ENCODE measurements around the gene ARID2. TPM values are rescaled to one million over a fixed set of nuclear protein-coding genes. Genes with fewer than 3 reads are reported as not detected.

The ARID2 gene
- total RNA-seq, 4 donors from 2014 or later: 30.3 to 35.8 (median 32.8) TPM

GRCh38 chr12:45737638-45738037 lies 8.1 kb downstream of the ARID2 start:
- Histone ChIP-seq H3K4me1 (peaks cover 0 to 28% (median 13%) of the 10 kb centered on the region in 4 donors), H3K4me3 (no peak overlapping the region), H3K36me3 (peaks cover 0 to 23% (median 0%) of the 10 kb centered on the region in 3 donors), H3K27ac (no peak overlapping the region), H3K27me3 (no peaks in the 10 kb centered on the region), H3K9me3 (peaks cover 0 to 6% (median 0%) of the 10 kb centered on the region in 4 donors)
- TF ChIP-seq, protein P1, sequence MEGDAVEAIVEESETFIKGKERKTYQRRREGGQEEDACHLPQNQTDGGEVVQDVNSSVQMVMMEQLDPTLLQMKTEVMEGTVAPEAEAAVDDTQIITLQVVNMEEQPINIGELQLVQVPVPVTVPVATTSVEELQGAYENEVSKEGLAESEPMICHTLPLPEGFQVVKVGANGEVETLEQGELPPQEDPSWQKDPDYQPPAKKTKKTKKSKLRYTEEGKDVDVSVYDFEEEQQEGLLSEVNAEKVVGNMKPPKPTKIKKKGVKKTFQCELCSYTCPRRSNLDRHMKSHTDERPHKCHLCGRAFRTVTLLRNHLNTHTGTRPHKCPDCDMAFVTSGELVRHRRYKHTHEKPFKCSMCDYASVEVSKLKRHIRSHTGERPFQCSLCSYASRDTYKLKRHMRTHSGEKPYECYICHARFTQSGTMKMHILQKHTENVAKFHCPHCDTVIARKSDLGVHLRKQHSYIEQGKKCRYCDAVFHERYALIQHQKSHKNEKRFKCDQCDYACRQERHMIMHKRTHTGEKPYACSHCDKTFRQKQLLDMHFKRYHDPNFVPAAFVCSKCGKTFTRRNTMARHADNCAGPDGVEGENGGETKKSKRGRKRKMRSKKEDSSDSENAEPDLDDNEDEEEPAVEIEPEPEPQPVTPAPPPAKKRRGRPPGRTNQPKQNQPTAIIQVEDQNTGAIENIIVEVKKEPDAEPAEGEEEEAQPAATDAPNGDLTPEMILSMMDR (IDR thresholded peaks at IDR 0.05): no peak
- TF ChIP-seq EP300 (IDR thresholded peaks at IDR 0.05) (no peak), POLR2A (IDR thresholded peaks at IDR 0.05) (no peak)
- no peak for DNase-seq (ENCODE audit: low spot score in 2 of 2)

DNA sequence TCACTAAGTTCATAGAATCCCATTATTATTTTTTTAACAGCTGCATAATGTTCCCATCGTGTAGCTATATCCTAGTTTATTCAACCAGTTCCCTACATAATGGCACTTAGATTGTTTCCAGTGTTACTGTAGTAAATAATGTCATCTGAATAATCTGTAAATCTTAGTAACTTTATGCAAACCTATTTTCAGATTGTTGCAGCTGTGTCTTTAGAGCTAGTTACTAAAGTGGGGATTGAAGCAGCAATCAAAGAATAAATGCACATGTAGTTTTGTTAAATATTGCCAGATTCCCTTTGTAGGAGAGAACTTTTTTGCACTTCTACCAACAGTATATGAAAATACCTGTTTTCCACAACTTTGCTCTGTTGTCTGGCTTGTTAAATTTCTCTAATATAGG lies 13.1 kb downstream of the ARID2 start:
- Histone ChIP-seq H3K27ac (no peak overlapping the region), H3K9me3 (peaks cover 0 to 6% (median 0%) of the 10 kb centered on the region in 4 donors), H3K27me3 (no peaks in the 10 kb centered on the region), H3K4me3 (no peak overlapping the region), H3K4me1 (peaks cover 0 to 9% (median 0%) of the 10 kb centered on the region in 4 donors), H3K36me3 (peaks cover 0 to 17% (median 0%) of the 10 kb centered on the region in 3 donors)
- 93% methylated on average over 1 of the region's 1 CpG for WGBS, 2 donors
- no peak for TF ChIP-seq EP300 (IDR thresholded peaks at IDR 0.05)
- no peak for DNase-seq (ENCODE audit: low spot score in 2 of 2)

GRCh38 chr12:45743247-45743646 lies 13.7 kb downstream of the ARID2 start:
- no peak for DNase-seq (ENCODE audit: low spot score in 2 of 2)
- H3K4me3 ChIP-seq: no peak overlapping the region
- no peak overlapping the region for H3K27ac ChIP-seq
- TF ChIP-seq, protein P1 (IDR thresholded peaks at IDR 0.05): no peak
- TF ChIP-seq POLR2A (IDR thresholded peaks at IDR 0.05): no peak
- no peak for TF ChIP-seq EP300 (IDR thresholded peaks at IDR 0.05)
- peaks cover 0 to 14% (median 0%) of the 10 kb centered on the region in 3 donors for H3K36me3 ChIP-seq
- peaks cover 0 to 6% (median 0%) of the 10 kb centered on the region in 4 donors for H3K9me3 ChIP-seq
- H3K4me1 ChIP-seq: peaks cover 0 to 9% (median 0%) of the 10 kb centered on the region in 4 donors
- no peaks in the 10 kb centered on the region for H3K27me3 ChIP-seq
- 94 to 98% methylated on average over 2 of the region's 2 CpGs for WGBS, 2 donors

GRCh38 chr12:45745861-45746277 lies 16.4 kb downstream of the ARID2 start:
- H3K9me3 ChIP-seq: peaks cover 0 to 6% (median 0%) of the 10 kb centered on the region in 4 donors
- 81 to 82% methylated on average over 1 of the region's 1 CpG for WGBS, 2 donors
- H3K4me1 ChIP-seq: peaks cover 0 to 9% (median 0%) of the 10 kb centered on the region in 4 donors
- no peaks in the 10 kb centered on the region for H3K27me3 ChIP-seq
- TF ChIP-seq EP300 (IDR thresholded peaks at IDR 0.05) (no peak), POLR2A (IDR thresholded peaks at IDR 0.05) (no peak)
- TF ChIP-seq, protein P1 (IDR thresholded peaks at IDR 0.05): peak in 2 of 5 experiments; percentile 27 to 32
- H3K36me3 ChIP-seq: peaks cover 0 to 14% (median 0%) of the 10 kb centered on the region in 3 donors
- H3K4me3 ChIP-seq: no peak overlapping the region
- DNase-seq (ENCODE audit: low spot score in 2 of 2): no peak
- H3K27ac ChIP-seq: no peak overlapping the region

GRCh38 chr12:45756666-45757065 lies 27.2 kb downstream of the ARID2 start:
- H3K4me1 ChIP-seq: peaks cover 0 to 6% (median 2%) of the 10 kb centered on the region in 4 donors
- 74 to 75% methylated on average over 3 of the region's 3 CpGs for WGBS, 2 donors
- no peak overlapping the region for H3K27ac ChIP-seq
- no peaks in the 10 kb centered on the region for H3K9me3 ChIP-seq
- H3K27me3 ChIP-seq: no peaks in the 10 kb centered on the region
- no peak for TF ChIP-seq EP300 (IDR thresholded peaks at IDR 0.05)
- no peak for TF ChIP-seq POLR2A (IDR thresholded peaks at IDR 0.05)
- TF ChIP-seq, protein P1 (IDR thresholded peaks at IDR 0.05): no peak
- H3K4me3 ChIP-seq: no peak overlapping the region
- DNase-seq (ENCODE audit: low spot score in 2 of 2): no peak
- H3K36me3 ChIP-seq: peaks cover 0 to 10% (median 0%) of the 10 kb centered on the region in 3 donors
